CD8-positive, alpha-beta memory T cell (primary cell): ENCODE results near the gene GMPR2. TPM values are rescaled to one million over a fixed set of nuclear protein-coding genes. Genes with fewer than 3 reads are reported as not detected.
A peak's percentile ranks its signal among the peaks of the same experiment; 100 is the strongest.
"Not testable (repeated sequence)": the region's sequence is repeated elsewhere in the genome, so short reads cannot be mapped to it uniquely, and the experiment has no call there.

Experiments used
- CTCF ChIA-PET: fragments of 350-600 bp; sonication (Branson Sonifier 250); formaldehyde crosslinking; loops from one replicate; lab custom pipeline; 2021; ENCODE audit warnings: antibody characterized with exemption; lab: Charles Lee
- POLR2A ChIA-PET: fragments of 350-600 bp; sonication (Branson Sonifier 250); formaldehyde crosslinking; loops from one replicate; lab custom pipeline; 2021; ENCODE audit warnings: antibody characterized with exemption; lab: Charles Lee
- DNase-seq, 5 donors: peaks; one replicate each; pipeline versions ENCODE4 v3.0.0 to v3.0.0-alpha.2; 2020 to 2022; ENCODE audit warnings: mixed read lengths in 1 of 5
- H3K27ac ChIP-seq: one replicate; pipeline ENCODE4 v1.7.0; 2013; ENCODE audit warnings: low read depth, mild to moderate bottlenecking, low read length, moderate library complexity
- H3K27me3 ChIP-seq: 2 replicates; pipeline ENCODE4 v1.7.0; 2013; ENCODE audit warnings: low read length, mild to moderate bottlenecking; ENCODE audit not compliant: insufficient read depth, poor library complexity, severe bottlenecking
- H3K36me3 ChIP-seq: 2 replicates; pipeline ENCODE4 v1.7.0; 2013; ENCODE audit warnings: mild to moderate bottlenecking, low read length, moderate library complexity; ENCODE audit not compliant: insufficient read depth
- H3K4me1 ChIP-seq: 2 replicates; pipeline ENCODE4 v1.7.0; 2013; ENCODE audit warnings: mild to moderate bottlenecking, low read length, moderate library complexity; ENCODE audit not compliant: insufficient read depth
- H3K4me3 ChIP-seq: 2 replicates; pipeline ENCODE4 v1.7.0; 2013; ENCODE audit warnings: mild to moderate bottlenecking, low read length
- H3K9me3 ChIP-seq: 2 replicates; pipeline ENCODE4 v1.7.0; 2013; ENCODE audit warnings: mild to moderate bottlenecking, low read length
- H3K27ac Mint-ChIP-seq, 8 donors: one replicate each; pipeline ENCODE4 v1.8.0; 2020 to 2021; ENCODE audit warnings: mixed read lengths in 8 of 8, mild to moderate bottlenecking in 6 of 8, inconsistent platforms in 3 of 8, moderate library complexity in 3 of 8
- H3K27me3 Mint-ChIP-seq, 2 donors: one replicate each; pipeline ENCODE4 v1.8.0; 2020 to 2021; ENCODE audit warnings: mixed read lengths in 2 of 2, mild to moderate bottlenecking in 1 of 2, moderate library complexity in 1 of 2
- H3K36me3 Mint-ChIP-seq, 3 donors: one replicate each; pipeline ENCODE4 v1.8.0; 2020 to 2021; ENCODE audit warnings: mixed read lengths in 3 of 3, inconsistent platforms in 1 of 3, mild to moderate bottlenecking in 1 of 3
- H3K4me1 Mint-ChIP-seq, 3 donors: one replicate each; pipeline ENCODE4 v1.8.0; 2020 to 2021; ENCODE audit warnings: mixed read lengths in 3 of 3, inconsistent platforms in 1 of 3, mild to moderate bottlenecking in 1 of 3
- H3K4me3 Mint-ChIP-seq, 7 donors: one replicate each; pipeline ENCODE4 v1.8.0; 2020 to 2021; ENCODE audit warnings: mixed read lengths in 7 of 7, mild to moderate bottlenecking in 6 of 7, moderate library complexity in 4 of 7, inconsistent platforms in 2 of 7
- H3K9me3 Mint-ChIP-seq, 5 donors: one replicate each; pipeline ENCODE4 v1.8.0; 2020 to 2022; ENCODE audit warnings: mixed read lengths in 5 of 5, mild to moderate bottlenecking in 3 of 5, moderate library complexity in 2 of 5, inconsistent platforms in 1 of 5
- polyA plus RNA-seq: library from polyadenylated mRNA; unstranded; fragments of 300-500 nt; fragmentation: Illumina TruSeq; gene quantifications from one replicate; pipeline ENCODE4 v1.2.3, GENCODE V29; 2021
- total RNA-seq, 2 experiments: library from RNA; stranded (reverse); gene quantifications; one replicate each; pipeline ENCODE4 v1.2.3, GENCODE V29; 2021

The GMPR2 gene
- total and polyA plus RNA-seq, 3 experiments from 2014 or later: 43.6 to 96.8 (median 48.6) TPM

DNA sequence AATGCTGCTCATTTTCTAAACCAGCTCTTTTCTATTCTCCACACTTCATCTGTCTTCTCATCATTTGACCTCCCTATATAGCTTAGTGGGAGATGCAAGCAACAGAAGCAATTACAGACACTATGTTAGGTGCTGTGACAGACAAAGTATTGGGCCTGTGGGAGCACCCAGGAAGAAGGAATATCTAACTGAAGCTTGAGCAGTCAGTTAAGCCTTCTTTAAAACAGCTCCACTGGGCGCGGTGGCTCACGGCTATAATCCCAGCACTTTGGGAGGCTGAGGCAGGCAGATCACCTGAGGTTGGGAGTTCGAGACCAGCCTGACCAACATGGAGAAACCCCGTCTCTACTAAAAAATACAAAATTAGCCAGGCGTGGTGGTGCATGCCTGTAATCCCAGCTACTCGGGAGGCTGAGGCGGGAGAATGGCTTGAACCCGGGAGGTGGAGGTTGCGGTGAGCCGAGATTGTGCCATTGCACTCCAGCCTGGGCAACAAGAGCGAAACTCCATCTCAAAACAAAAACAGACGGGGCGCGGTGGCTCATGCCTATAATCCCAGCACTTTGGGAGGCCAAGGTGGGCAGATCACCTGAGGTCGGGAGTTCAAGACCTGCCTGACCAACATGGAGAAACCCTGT, 29.4 kb upstream of the GMPR2 start:
- POLR2A ChIA-PET, H3K27ac ChIP-seq, H3K9me3 Mint-ChIP-seq, DNase-seq, H3K9me3 ChIP-seq, H3K27me3 Mint-ChIP-seq, H3K4me3 Mint-ChIP-seq, H3K4me3 ChIP-seq, H3K27me3 ChIP-seq: not testable (repeated sequence)
- Mint-ChIP-seq H3K4me1 (peaks cover 38 to 68% (median 51%) of the 10 kb centered on the region in 3 donors), H3K27ac (peak overlapping the region in 2 of 8 donors; percentile 14 to 82), H3K36me3 (peaks cover 20 to 75% (median 22%) of the 10 kb centered on the region in 3 donors)
- CTCF ChIA-PET: interaction anchor here (1.6 kb wide), 1 partner anchor 9 kb away, joined by 3 read pairs; no protein-coding TSS in a partner anchor
- Histone ChIP-seq H3K36me3 (peaks cover 18% of the 10 kb centered on the region), H3K4me1 (peaks cover 14% of the 10 kb centered on the region)

DNA sequence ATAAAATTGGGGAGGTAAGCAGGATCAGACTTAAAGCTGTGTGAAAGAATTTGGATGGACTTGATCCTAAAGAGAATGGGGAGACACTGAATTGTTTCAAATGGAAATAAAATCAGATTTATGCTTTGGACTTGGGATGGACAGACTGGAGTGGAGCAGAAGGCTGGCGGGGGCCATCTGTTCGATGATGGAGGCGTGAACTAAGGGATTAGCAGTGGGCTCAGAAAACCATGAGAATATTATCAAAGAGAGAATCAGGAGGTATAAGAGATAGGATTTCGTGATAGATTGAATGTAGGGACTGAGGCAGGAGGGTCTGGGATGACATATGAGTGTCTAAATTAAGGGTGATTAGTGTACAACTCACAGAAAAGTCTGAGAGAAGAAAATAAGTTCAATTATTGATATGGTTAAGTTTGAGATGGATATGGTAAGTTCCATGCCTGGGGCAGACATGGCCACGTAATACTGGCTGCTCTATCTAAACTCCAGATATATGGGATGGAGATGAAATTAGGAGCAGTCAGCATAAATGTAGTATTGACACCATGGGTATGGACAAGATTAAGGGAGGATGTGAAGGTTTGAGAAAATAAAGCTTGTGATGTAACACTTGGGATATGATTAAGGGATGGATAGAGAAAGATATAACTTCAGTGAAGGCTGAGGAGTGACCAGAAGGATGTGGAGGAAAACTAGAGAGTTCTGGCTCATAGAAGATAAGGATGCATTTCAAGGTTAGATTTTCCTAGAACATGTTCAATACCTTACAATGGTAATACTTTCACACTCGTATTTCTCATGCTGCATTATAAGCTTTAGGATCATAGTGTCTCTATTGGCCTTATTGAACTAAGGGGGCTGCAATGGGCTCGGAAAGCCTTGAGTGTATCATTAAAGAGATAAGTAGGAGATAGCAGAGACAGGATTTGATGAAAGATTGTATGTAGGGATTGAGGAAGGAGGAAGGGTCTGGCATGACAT, 28.3 kb upstream of the GMPR2 start:
- H3K27me3 Mint-ChIP-seq: peaks cover 0 to 3% of the 10 kb centered on the region in 2 donors
- POLR2A ChIA-PET: interaction anchor here (0.6 kb wide), 1 partner anchor 38 kb away, joined by 9 read pairs; no protein-coding TSS in a partner anchor
- Histone ChIP-seq H3K27ac (no peak overlapping the region), H3K4me1 (peaks cover 8% of the 10 kb centered on the region), H3K27me3 (no peaks in the 10 kb centered on the region), H3K9me3 (no peaks in the 10 kb centered on the region), H3K36me3 (peaks cover 25% of the 10 kb centered on the region), H3K4me3 (no peak overlapping the region)
- no peak overlapping the region for H3K4me3 Mint-ChIP-seq
- peak overlapping the region in 6 of 8 donors; percentile 9 to 96 (median 59) for H3K27ac Mint-ChIP-seq
- peaks cover 32 to 62% (median 45%) of the 10 kb centered on the region in 3 donors for H3K4me1 Mint-ChIP-seq
- peaks cover 0 to 2% (median 0%) of the 10 kb centered on the region in 5 donors for H3K9me3 Mint-ChIP-seq
- CTCF ChIA-PET: no interaction called here
- DNase-seq: no peak
- peaks cover 11 to 73% (median 21%) of the 10 kb centered on the region in 3 donors for H3K36me3 Mint-ChIP-seq

DNA sequence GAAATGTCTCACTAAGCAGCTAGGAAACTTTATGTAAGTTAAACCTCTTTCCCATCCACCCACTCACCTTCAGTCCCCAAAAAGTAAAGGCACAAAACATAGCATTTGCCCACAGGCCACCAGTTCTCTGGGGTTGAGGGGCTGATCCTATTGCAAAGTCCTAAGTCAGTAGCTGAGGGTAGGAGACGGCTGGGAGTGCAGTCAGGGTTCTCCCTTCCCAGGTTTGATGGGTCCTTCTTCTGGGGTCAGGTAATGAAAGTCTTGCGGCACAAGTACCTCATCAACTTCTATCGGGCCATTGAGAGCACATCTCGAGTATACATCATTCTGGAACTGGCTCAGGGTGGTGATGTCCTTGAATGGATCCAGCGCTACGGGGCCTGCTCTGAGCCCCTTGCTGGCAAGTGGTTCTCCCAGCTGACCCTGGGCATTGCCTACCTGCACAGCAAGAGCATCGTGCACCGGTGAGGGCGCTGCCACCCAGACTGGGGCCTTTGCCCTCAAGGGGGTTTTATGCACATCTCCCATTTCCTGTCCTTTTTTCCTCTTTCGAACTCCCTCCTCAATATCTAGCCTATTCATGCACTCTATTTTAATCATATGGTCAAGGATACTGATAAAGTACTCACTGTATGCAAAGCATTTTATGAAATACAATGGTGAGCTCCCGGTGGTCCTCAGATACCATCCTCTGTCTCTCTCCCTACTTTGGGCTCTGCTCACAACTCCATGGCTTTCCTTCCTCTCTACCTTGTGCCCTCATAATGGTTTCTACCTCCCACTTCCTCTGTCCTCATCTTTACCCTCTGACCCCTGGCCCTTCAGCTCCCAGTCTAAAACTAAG, 26.2 kb upstream of the GMPR2 start:
- Histone ChIP-seq H3K9me3 (no peaks in the 10 kb centered on the region), H3K4me1 (peaks cover 11% of the 10 kb centered on the region), H3K27ac (no peak overlapping the region), H3K36me3 (peaks cover 45% of the 10 kb centered on the region), H3K27me3 (no peaks in the 10 kb centered on the region), H3K4me3 (no peak overlapping the region)
- H3K27ac Mint-ChIP-seq: peak overlapping the region; percentile 39 to 97 (median 94)
- H3K27me3 Mint-ChIP-seq: peaks cover 0 to 3% of the 10 kb centered on the region in 2 donors
- peaks cover 0 to 2% (median 0%) of the 10 kb centered on the region in 5 donors for H3K9me3 Mint-ChIP-seq
- POLR2A ChIA-PET: no interaction called here
- H3K4me1 Mint-ChIP-seq: peaks cover 40 to 69% (median 54%) of the 10 kb centered on the region in 3 donors
- H3K4me3 Mint-ChIP-seq: peak overlapping the region in 4 of 7 donors; percentile 3 to 22 (median 18)
- CTCF ChIA-PET: interaction anchor here (1.0 to 2.0 kb wide), 4 partner anchors 10 to 159 kb away, joined by 3 to 6 read pairs (median 4); partner anchors contain the start of genes IPO4, IRF9 and MDP1
- no peak for DNase-seq
- peaks cover 15 to 85% (median 25%) of the 10 kb centered on the region in 3 donors for H3K36me3 Mint-ChIP-seq

DNA sequence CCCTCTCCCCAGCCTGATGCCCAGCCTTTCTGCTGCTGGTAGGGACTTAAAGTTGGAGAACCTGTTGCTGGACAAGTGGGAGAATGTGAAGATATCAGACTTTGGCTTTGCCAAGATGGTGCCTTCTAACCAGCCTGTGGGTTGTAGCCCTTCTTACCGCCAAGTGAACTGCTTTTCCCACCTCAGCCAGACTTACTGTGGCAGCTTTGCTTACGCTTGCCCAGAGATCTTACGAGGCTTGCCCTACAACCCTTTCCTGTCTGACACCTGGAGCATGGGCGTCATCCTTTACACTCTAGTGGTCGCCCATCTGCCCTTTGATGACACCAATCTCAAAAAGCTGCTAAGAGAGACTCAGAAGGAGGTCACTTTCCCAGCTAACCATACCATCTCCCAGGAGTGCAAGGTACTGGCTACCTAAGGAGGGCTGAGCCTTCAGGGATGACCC, 25.6 kb upstream of the GMPR2 start:
- peaks cover 45 to 72% (median 57%) of the 10 kb centered on the region in 3 donors for H3K4me1 Mint-ChIP-seq

DNA sequence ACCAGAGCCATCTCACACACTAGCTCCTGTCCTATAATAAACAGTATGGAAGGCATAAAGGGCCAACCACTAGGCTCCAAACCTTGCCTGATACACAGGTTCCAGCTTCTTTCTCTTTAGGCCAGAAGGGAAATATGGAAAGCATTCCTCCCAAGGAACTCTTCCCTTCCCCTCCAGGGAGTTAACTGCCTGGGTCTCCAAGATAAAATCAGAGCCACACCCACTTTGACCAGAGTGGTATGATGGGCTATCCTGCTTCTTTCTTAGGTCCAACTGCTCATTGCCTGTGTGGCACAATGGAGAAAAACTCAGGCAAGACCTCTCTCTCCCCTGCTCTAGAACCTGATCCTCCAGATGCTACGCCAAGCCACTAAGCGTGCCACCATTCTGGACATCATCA, 25.1 kb upstream of the GMPR2 start:
- peaks cover 0 to 2% (median 0%) of the 10 kb centered on the region in 5 donors for H3K9me3 Mint-ChIP-seq
- peak overlapping the region in 6 of 8 donors; percentile 77 to 97 (median 95) for H3K27ac Mint-ChIP-seq
- Histone ChIP-seq H3K27ac (no peak overlapping the region), H3K4me3 (no peak overlapping the region), H3K36me3 (peaks cover 47% of the 10 kb centered on the region), H3K27me3 (no peaks in the 10 kb centered on the region), H3K4me1 (peaks cover 23% of the 10 kb centered on the region), H3K9me3 (no peaks in the 10 kb centered on the region)
- H3K27me3 Mint-ChIP-seq: peaks cover 0 to 3% of the 10 kb centered on the region in 2 donors
- peaks cover 15 to 77% (median 23%) of the 10 kb centered on the region in 3 donors for H3K36me3 Mint-ChIP-seq
- ChIA-PET POLR2A (interaction anchor here (0.6 kb wide), 1 partner anchor 36 kb away, joined by 12 read pairs; no protein-coding TSS in a partner anchor), CTCF (interaction anchor here (1.0 to 2.0 kb wide), 3 partner anchors 46 to 158 kb away, joined by 3 to 5 read pairs (median 3); partner anchors contain the start of genes IRF9, PSME2 and RNF31)
- H3K4me1 Mint-ChIP-seq: peaks cover 48 to 74% (median 57%) of the 10 kb centered on the region in 3 donors
- H3K4me3 Mint-ChIP-seq: peak overlapping the region in 1 of 7 donors; percentile 22
- DNase-seq: no peak

More for the DNA sequence above, 25.6 kb upstream of the GMPR2 start:
- Mint-ChIP-seq H3K9me3 (peaks cover 0 to 2% (median 0%) of the 10 kb centered on the region in 5 donors), H3K27me3 (peaks cover 0 to 3% of the 10 kb centered on the region in 2 donors), H3K36me3 (peaks cover 16 to 82% (median 25%) of the 10 kb centered on the region in 3 donors), H3K4me3 (peak overlapping the region in 3 of 7 donors; percentile 3 to 22 (median 17)), H3K27ac (peak overlapping the region; percentile 48 to 97 (median 94))
- ChIA-PET POLR2A (interaction anchor here (0.6 kb wide), 1 partner anchor 36 kb away, joined by 12 read pairs; no protein-coding TSS in a partner anchor), CTCF (interaction anchor here (1.0 to 2.0 kb wide), 3 partner anchors 9 to 159 kb away, joined by 3 to 6 read pairs (median 5); partner anchors contain the start of genes IRF9 and MDP1)
- Histone ChIP-seq H3K9me3 (no peaks in the 10 kb centered on the region), H3K36me3 (peaks cover 47% of the 10 kb centered on the region), H3K27ac (no peak overlapping the region), H3K4me1 (peaks cover 18% of the 10 kb centered on the region), H3K27me3 (no peaks in the 10 kb centered on the region), H3K4me3 (no peak overlapping the region)
- DNase-seq: peak in 4 of 5 donors; percentile 15 to 58 (median 35)

DNA sequence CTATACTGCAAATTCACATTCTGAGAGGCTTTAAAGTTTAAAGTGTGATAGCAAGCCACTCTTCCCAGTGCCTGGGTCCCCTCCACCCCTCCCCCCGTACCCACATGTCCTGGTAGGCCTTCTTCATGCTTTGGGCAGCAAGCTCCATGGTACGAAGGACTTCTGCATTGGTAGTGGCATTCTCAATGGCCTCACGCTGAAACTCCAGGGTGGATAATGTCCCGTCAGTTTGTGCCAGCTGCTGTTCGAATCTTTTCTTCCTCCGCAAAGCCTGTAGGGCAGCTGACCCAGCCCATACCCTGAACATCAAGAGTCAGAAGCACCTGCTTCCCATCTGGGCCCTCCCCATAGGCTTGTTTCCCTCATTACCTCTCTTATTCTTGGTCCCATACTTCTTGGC, 21.4 kb upstream of the GMPR2 start:
- Histone ChIP-seq H3K9me3 (no peaks in the 10 kb centered on the region), H3K36me3 (peaks cover 47% of the 10 kb centered on the region), H3K27ac (no peak overlapping the region), H3K27me3 (no peaks in the 10 kb centered on the region), H3K4me3 (no peak overlapping the region), H3K4me1 (peaks cover 45% of the 10 kb centered on the region)
- Mint-ChIP-seq H3K4me1 (peaks cover 59 to 87% (median 73%) of the 10 kb centered on the region in 3 donors), H3K9me3 (no peaks in the 10 kb centered on the region), H3K27me3 (peaks cover 0 to 1% of the 10 kb centered on the region in 2 donors), H3K36me3 (peaks cover 10 to 69% (median 18%) of the 10 kb centered on the region in 3 donors), H3K4me3 (peak overlapping the region in 6 of 7 donors; percentile 23 to 97 (median 94)), H3K27ac (peak overlapping the region; percentile 64 to 99 (median 97))
- no peak for DNase-seq
- CTCF ChIA-PET: interaction anchor here (1.2 to 3.6 kb wide), 6 partner anchors 16 to 122 kb away, joined by 3 to 14 read pairs (median 4); partner anchors contain the start of genes CIDEB, EMC9, IPO4 and IRF9
- POLR2A ChIA-PET: interaction anchor here (0.8 to 3.9 kb wide), 4 partner anchors 16 to 129 kb away, joined by 3 to 43 read pairs (median 24); partner anchors contain the start of genes IPO4, TINF2 and TM9SF1
